ENCODE data around the gene PKP4.

DNA sequence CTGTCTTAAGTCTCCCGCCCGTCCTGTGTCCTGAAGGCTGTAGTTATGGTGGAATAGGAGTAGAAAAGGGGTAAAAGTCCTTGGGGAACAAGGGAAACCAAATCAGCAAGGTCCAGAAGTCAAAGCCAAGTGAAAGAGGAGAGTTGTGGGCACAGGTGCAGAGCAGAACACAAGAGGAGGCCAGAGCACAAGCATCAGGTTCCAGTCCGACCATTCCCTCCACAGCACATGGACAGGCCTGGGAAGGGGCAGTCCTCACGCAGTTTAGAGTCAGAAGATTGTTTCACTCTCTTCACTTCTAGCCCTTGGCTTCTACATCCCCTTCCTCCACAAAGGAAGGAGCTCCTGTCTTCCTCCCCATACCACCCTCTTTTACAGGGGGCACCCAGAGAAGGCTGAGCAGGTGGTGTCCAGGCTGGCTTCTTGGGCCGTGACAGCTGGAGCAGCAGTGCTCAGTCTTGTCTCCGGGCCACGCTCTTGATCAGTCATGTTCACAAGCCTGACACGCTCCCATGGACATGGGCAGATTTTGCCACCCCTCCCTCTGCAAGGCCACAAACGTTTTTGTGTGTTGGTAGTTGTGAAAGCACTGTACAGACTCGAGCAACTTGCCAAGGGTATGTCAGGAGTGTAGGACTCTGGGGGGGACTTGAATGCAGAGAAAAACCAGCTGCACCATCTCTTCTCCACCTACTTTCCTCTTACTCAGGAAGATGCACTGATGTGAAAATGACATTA, 199.9 kb downstream of the PKP4 start:
- TF ChIP-seq EP300 (IDR thresholded peaks at IDR 0.05) (no peak), POLR2A (IDR thresholded peaks at IDR 0.05) (no peak)
- TF ChIP-seq, protein P1, sequence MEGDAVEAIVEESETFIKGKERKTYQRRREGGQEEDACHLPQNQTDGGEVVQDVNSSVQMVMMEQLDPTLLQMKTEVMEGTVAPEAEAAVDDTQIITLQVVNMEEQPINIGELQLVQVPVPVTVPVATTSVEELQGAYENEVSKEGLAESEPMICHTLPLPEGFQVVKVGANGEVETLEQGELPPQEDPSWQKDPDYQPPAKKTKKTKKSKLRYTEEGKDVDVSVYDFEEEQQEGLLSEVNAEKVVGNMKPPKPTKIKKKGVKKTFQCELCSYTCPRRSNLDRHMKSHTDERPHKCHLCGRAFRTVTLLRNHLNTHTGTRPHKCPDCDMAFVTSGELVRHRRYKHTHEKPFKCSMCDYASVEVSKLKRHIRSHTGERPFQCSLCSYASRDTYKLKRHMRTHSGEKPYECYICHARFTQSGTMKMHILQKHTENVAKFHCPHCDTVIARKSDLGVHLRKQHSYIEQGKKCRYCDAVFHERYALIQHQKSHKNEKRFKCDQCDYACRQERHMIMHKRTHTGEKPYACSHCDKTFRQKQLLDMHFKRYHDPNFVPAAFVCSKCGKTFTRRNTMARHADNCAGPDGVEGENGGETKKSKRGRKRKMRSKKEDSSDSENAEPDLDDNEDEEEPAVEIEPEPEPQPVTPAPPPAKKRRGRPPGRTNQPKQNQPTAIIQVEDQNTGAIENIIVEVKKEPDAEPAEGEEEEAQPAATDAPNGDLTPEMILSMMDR (IDR thresholded peaks at IDR 0.05), result no peak

All from ovary (tissue), 3 donors.